ENCODE results near the gene KRT79.

Gene KRT79

DNA sequence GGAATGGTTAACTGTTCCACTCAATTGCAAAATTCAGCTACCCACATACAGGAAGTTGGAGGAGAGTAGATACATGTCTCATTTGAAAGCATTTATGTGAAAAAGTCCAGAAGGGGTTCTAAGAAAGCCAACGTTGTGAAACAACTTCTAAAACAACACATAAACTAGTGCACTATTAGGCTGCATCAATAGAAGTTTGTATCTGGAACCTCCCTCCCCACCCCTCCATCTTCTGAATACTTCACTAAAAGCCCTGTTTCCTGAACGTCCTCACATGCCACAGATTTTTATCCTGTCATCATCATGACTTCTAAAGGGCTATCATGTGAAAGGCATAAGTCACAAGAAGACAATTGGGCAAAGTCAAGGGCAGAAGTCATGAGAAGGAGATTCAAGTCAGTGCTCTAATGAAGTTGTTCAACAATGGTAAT is 5.5 kb downstream of the KRT79 start:
- H3K4me3 ChIP-seq (ENCODE audit: control insufficient read depth, low read depth, low read length): no peak overlapping the region
- peak; percentile 15 for DNase-seq (ENCODE audit: low read depth)
- TF ChIP-seq, protein P1, sequence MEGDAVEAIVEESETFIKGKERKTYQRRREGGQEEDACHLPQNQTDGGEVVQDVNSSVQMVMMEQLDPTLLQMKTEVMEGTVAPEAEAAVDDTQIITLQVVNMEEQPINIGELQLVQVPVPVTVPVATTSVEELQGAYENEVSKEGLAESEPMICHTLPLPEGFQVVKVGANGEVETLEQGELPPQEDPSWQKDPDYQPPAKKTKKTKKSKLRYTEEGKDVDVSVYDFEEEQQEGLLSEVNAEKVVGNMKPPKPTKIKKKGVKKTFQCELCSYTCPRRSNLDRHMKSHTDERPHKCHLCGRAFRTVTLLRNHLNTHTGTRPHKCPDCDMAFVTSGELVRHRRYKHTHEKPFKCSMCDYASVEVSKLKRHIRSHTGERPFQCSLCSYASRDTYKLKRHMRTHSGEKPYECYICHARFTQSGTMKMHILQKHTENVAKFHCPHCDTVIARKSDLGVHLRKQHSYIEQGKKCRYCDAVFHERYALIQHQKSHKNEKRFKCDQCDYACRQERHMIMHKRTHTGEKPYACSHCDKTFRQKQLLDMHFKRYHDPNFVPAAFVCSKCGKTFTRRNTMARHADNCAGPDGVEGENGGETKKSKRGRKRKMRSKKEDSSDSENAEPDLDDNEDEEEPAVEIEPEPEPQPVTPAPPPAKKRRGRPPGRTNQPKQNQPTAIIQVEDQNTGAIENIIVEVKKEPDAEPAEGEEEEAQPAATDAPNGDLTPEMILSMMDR (conservative IDR thresholded peaks at IDR 0.05; ENCODE audit: control insufficient read depth, insufficient read depth, low read depth, low read length): no peak

DNA sequence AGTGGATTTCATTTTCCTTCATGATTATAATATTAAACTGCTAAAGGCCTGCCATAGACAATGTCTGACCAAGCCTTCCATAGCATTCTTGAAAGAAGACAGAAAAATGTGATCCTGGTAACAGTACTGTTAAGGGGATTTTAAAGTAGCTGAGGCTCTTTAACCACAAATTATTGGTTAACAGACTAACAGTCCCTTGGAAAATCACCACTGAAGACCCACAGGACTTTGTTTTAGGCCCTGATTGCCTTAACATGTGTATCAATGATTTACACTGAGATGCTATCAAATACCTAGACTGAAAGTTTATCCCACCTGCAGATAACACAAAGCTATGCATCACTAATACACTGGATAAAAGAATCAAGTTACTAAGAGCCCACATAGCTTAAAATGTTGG is 6.0 kb downstream of the KRT79 start:
- no peak for DNase-seq (ENCODE audit: low read depth)
- TF ChIP-seq, protein P1 (conservative IDR thresholded peaks at IDR 0.05; ENCODE audit: control insufficient read depth, insufficient read depth, low read depth, low read length): no peak
- H3K4me3 ChIP-seq (ENCODE audit: control insufficient read depth, low read depth, low read length): no peak overlapping the region

DNA sequence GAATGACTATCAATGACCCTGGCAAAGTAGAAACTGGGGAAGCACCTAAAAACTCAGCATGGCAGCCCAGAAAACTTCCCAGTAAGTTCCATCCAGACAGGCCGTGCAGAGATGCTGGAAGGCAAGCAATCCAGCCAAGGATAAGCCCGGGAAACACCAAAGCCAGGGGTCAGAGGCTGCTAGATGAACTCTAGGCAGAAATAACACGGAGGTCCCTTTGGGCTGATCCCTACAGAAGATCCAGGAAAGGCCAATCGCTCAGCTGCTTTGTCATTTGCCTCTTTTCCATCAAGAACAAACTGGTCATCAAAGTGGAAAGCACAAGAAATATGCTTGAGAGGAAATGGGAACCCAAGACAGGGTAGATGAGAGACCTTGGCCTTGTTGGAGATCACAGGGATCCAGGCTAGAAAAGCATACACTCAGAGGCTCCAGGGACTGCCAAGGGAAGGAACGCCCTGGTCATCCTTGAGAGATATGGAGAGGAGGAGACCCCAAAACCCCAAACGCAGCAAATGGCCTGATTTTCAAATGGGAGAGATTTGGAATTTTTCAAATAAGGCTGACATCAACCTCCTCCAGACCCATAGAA is 6.5 kb downstream of the KRT79 start:
- H3K4me3 ChIP-seq (ENCODE audit: control insufficient read depth, low read depth, low read length): no peak overlapping the region
- no peak for DNase-seq (ENCODE audit: low read depth)
- TF ChIP-seq, protein P1 (conservative IDR thresholded peaks at IDR 0.05; ENCODE audit: control insufficient read depth, insufficient read depth, low read depth, low read length): no peak

DNA sequence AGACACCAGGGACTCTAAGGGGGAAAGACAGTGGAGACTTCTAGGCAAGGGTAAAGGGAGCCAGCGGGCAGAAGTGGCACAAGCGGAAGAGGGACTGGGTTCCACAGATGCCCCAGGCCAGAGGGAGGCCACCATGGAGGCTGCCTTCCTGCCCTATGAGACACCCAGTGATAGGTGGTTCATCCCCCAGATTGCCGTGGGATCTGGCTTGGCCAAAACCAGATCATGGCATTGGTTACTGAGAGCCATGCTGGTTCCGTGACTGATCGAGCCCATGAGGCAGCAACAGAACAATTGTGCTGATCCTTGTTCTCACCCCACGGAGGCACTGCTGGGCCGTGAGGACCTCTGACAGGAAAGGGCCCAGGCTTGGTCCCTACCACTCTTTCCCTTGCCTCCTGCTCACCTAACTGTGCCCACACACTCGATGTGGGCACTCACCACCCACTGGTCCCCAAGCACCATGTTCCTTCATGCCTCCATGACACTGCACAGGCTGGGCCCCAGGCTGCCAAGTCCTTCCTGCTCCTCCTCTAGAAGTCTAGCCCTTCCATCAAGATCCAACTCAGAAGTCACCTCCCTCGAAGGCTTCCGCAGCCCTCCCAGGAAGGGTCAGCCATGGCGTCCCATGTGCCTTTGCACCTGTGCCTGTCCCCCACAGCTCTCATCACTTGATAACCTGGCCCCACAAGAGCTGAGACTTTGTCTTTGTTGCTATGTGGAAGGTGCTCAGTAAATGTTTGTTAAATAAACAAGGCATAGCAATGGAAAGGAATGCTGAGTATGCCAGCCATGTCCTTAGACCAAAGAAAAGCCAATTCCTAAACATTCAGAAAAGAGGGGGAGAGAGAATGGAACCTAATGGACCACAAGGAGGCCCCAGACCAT is 7.3 kb downstream of the KRT79 start:
- no peak overlapping the region for H3K4me3 ChIP-seq (ENCODE audit: control insufficient read depth, low read depth, low read length)
- TF ChIP-seq, protein P1 (conservative IDR thresholded peaks at IDR 0.05; ENCODE audit: control insufficient read depth, insufficient read depth, low read depth, low read length): no peak
- DNase-seq (ENCODE audit: low read depth): no peak

DNA sequence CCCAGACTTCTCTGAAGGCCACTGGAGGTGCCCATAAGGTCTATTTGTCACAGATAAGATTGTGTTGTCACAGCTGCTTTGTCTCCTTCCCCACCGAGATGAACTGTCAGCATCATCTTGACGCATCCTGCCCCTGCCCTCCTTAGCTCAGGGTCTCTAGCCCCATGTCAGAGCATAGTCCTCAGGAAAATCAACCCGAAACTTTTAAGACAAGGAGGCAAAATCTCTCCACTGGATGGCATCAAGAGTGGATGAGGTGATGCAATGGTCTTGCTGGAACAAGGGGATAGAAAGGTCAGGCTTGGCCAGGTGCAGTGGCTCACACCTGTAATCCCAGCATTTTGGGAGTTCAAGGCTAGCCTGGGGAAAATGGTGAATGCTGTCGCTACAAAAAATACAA is 8.2 kb downstream of the KRT79 start:
- no peak overlapping the region for H3K4me3 ChIP-seq (ENCODE audit: control insufficient read depth, low read depth, low read length)
- TF ChIP-seq, protein P1 (conservative IDR thresholded peaks at IDR 0.05; ENCODE audit: control insufficient read depth, insufficient read depth, low read depth, low read length): no peak

DNA sequence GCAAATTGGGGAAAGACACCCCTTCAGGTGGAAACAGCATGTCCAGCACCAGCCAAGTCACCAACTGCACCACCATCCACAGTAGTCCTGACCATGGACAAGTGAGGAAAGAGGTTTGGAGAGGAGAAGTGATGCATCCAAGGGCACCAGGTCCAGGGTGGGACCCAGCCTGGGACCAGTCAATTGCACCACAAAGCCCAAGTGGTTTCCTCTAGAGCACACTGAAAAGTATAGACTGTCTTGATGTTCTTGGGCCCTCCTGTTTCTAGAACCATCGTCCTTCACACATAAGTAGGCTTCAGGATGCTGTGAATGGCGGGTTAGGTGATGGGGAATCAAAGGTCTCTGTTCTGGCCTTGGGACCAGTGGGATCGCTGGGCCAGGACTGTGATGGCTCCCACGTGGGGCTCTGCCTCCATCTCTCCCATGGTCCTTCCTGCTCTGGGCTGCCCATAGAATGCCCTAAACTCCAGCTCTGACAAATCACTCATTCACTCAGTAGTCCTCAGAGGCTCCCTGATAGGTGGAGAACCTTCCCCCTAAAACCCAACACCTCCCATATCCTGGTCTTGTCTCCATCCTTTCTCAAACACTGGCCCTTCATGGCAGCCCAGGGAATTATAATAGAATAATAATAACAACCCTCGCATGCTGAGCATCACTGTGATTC is 9.2 kb downstream of the KRT79 start:
- no peak overlapping the region for H3K4me3 ChIP-seq (ENCODE audit: control insufficient read depth, low read depth, low read length)
- DNase-seq (ENCODE audit: low read depth): no peak
- TF ChIP-seq, protein P1 (conservative IDR thresholded peaks at IDR 0.05; ENCODE audit: control insufficient read depth, insufficient read depth, low read depth, low read length): no peak

More for the DNA sequence above, 8.2 kb downstream of the KRT79 start:
- DNase-seq (ENCODE audit: low read depth): no peak
